Activated CD4-positive, alpha-beta T cell treated with anti-CD3 and anti-CD28 coated beads, Interleukin-2, amount 10 ng/mL, durations not matched to agents 7 days and 5 days (primary cell): ENCODE measurements around the gene C7orf25. TPM values are rescaled to one million over a fixed set of nuclear protein-coding genes. Genes with fewer than 3 reads are reported as not detected.

ENCODE experiments used
- CTCF ChIA-PET: fragments of 350-600 bp; sonication (Branson Sonifier 250); formaldehyde crosslinking; loops from one replicate; lab custom pipeline; 2021; ENCODE audit warnings: antibody characterized with exemption; lab: Charles Lee
- POLR2A ChIA-PET: fragments of 350-600 bp; sonication (Branson Sonifier 250); formaldehyde crosslinking; loops from one replicate; lab custom pipeline; 2021; ENCODE audit warnings: antibody characterized with exemption; lab: Charles Lee
- DNase-seq: peaks from one replicate; pipeline ENCODE4 v3.0.0-alpha.2; 2020
- H3K27ac Mint-ChIP-seq: one replicate; pipeline ENCODE4 v1.8.0; 2021; ENCODE audit warnings: mild to moderate bottlenecking, moderate library complexity, mixed read lengths
- H3K27me3 Mint-ChIP-seq: one replicate; pipeline ENCODE4 v1.8.0; 2021; ENCODE audit warnings: mixed read lengths
- H3K36me3 Mint-ChIP-seq: one replicate; pipeline ENCODE4 v1.8.0; 2021; ENCODE audit warnings: low read depth, mixed read lengths
- H3K4me1 Mint-ChIP-seq: one replicate; pipeline ENCODE4 v1.8.0; 2021; ENCODE audit warnings: mixed read lengths
- H3K4me3 Mint-ChIP-seq: one replicate; pipeline ENCODE4 v1.8.0; 2021; ENCODE audit warnings: mild to moderate bottlenecking, moderate library complexity, mixed read lengths
- H3K9me3 Mint-ChIP-seq: one replicate; pipeline ENCODE4 v1.8.0; 2021; ENCODE audit warnings: mixed read lengths
- total RNA-seq, 2 experiments: library from RNA; stranded (reverse); gene quantifications; one replicate each; pipeline ENCODE4 v1.2.3, GENCODE V29; 2021

Gene C7orf25
- total RNA-seq, 2 experiments from 2014 or later, result 3.0 to 5.1 TPM

- Mint-ChIP-seq H3K27ac (peak overlapping the region; percentile 57), H3K4me1 (peaks cover 51% of the 10 kb centered on the region)
- CTCF ChIA-PET, result interaction anchor here (0.6 to 0.7 kb wide), 2 partner anchors 8 to 651 kb away, joined by 3 read pairs; no protein-coding TSS in a partner anchor
Observed at GRCh38 chr7:42924223-42924838, 12.5 kb upstream of the C7orf25 start.

GRCh38 chr7:42922017-42922753 is 10.3 kb upstream of the C7orf25 start:
- Mint-ChIP-seq H3K27me3 (no peaks in the 10 kb centered on the region), H3K27ac (no peak overlapping the region), H3K4me3 (no peak overlapping the region), H3K4me1 (peaks cover 31% of the 10 kb centered on the region), H3K9me3 (no peaks in the 10 kb centered on the region), H3K36me3 (peaks cover 69% of the 10 kb centered on the region)
- ChIA-PET CTCF (no interaction called here), POLR2A (no interaction called here)
- no peak for DNase-seq

More at GRCh38 chr7:42924223-42924838, 12.5 kb upstream of the C7orf25 start:
- DNase-seq, result no peak
- Mint-ChIP-seq H3K36me3 (peaks cover 64% of the 10 kb centered on the region), H3K27me3 (no peaks in the 10 kb centered on the region), H3K4me3 (no peak overlapping the region), H3K9me3 (no peaks in the 10 kb centered on the region)
- POLR2A ChIA-PET, result interaction anchor here (1.2 kb wide), 1 partner anchor 8 kb away, joined by 11 read pairs; no protein-coding TSS in a partner anchor

GRCh38 chr7:42915356-42915755 is 3.5 kb upstream of the C7orf25 start:
- peaks cover 61% of the 10 kb centered on the region for H3K36me3 Mint-ChIP-seq
- H3K4me1 Mint-ChIP-seq, result peaks cover 59% of the 10 kb centered on the region
- H3K27me3 Mint-ChIP-seq, result no peaks in the 10 kb centered on the region
- DNase-seq, result no peak
- H3K27ac Mint-ChIP-seq, result no peak overlapping the region
- H3K4me3 Mint-ChIP-seq, result no peak overlapping the region
- CTCF ChIA-PET, result interaction anchor here (1.4 kb wide), 1 partner anchor 26 kb away, joined by 3 read pairs; no protein-coding TSS in a partner anchor
- POLR2A ChIA-PET, result no interaction called here
- H3K9me3 Mint-ChIP-seq, result no peaks in the 10 kb centered on the region

GRCh38 chr7:42914421-42915045 is 2.7 kb upstream of the C7orf25 start:
- Mint-ChIP-seq H3K27me3 (no peaks in the 10 kb centered on the region), H3K4me3 (no peak overlapping the region), H3K9me3 (no peaks in the 10 kb centered on the region), H3K36me3 (peaks cover 61% of the 10 kb centered on the region), H3K27ac (peak overlapping the region; percentile 90), H3K4me1 (peaks cover 62% of the 10 kb centered on the region)
- ChIA-PET POLR2A (no interaction called here), CTCF (interaction anchor here (1.4 kb wide), 1 partner anchor 26 kb away, joined by 3 read pairs; no protein-coding TSS in a partner anchor)
- no peak for DNase-seq

GRCh38 chr7:42914009-42914408 is 2.1 kb upstream of the C7orf25 start:
- ChIA-PET CTCF (no interaction called here), POLR2A (interaction anchor here (0.6 kb wide), 1 partner anchor 18 kb away, joined by 3 read pairs; the partner anchor contains the start of genes MRPL32 and PSMA2)
- DNase-seq, result no peak
- H3K4me3 Mint-ChIP-seq, result no peak overlapping the region
- H3K36me3 Mint-ChIP-seq, result peaks cover 58% of the 10 kb centered on the region
- H3K9me3 Mint-ChIP-seq, result no peaks in the 10 kb centered on the region
- no peaks in the 10 kb centered on the region for H3K27me3 Mint-ChIP-seq
- peak overlapping the region; percentile 90 for H3K27ac Mint-ChIP-seq
- H3K4me1 Mint-ChIP-seq, result peaks cover 62% of the 10 kb centered on the region

- no peaks in the 10 kb centered on the region for H3K27me3 Mint-ChIP-seq
- ChIA-PET POLR2A (interaction anchor here (0.6 kb wide), 1 partner anchor 18 kb away, joined by 3 read pairs; the partner anchor contains the start of genes MRPL32 and PSMA2), CTCF (no interaction called here)
- peak overlapping the region; percentile 35 for H3K4me3 Mint-ChIP-seq
- H3K27ac Mint-ChIP-seq, result peak overlapping the region; percentile 90
- peak; percentile 8 for DNase-seq
- peaks cover 55% of the 10 kb centered on the region for H3K36me3 Mint-ChIP-seq
- no peaks in the 10 kb centered on the region for H3K9me3 Mint-ChIP-seq
- H3K4me1 Mint-ChIP-seq, result peaks cover 62% of the 10 kb centered on the region
Observed at GRCh38 chr7:42913591-42913990, 1.7 kb upstream of the C7orf25 start.

- H3K9me3 Mint-ChIP-seq, result no peaks in the 10 kb centered on the region
- peak overlapping the region; percentile 96 for H3K4me3 Mint-ChIP-seq
- H3K36me3 Mint-ChIP-seq, result peaks cover 34% of the 10 kb centered on the region
- H3K27ac Mint-ChIP-seq, result no peak overlapping the region
- no peaks in the 10 kb centered on the region for H3K27me3 Mint-ChIP-seq
- no peak for DNase-seq
- H3K4me1 Mint-ChIP-seq, result peaks cover 56% of the 10 kb centered on the region
- CTCF ChIA-PET, result interaction anchor here (0.8 kb wide), 1 partner anchor 33 kb away, joined by 3 read pairs; no protein-coding TSS in a partner anchor
- POLR2A ChIA-PET, result interaction anchor here (0.7 kb wide), 1 partner anchor 417 kb away, joined by 4 read pairs; no protein-coding TSS in a partner anchor
Observed at GRCh38 chr7:42910306-42910705, 1.6 kb downstream of the C7orf25 start.

DNA sequence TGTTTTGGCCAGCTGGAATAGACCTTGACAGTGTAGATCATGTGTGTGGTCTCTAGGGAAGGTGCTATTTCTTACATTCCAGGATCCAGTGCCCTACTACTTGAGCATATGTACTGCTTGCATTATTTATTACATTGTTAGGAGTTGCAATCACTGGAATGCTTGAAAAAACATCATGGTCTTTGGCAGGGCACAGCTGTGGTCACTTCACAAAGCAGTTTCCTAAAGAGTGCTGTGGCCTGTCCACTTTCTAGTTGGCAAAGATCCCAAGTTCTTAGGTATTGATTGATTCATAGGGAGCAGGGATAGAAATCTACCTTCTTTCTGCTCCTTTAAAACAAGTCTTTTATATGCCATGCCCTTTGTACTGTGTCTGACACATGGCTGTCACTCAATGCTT is 4.6 kb downstream of the C7orf25 start:
- H3K4me3 Mint-ChIP-seq, result no peak overlapping the region
- peaks cover 18% of the 10 kb centered on the region for H3K36me3 Mint-ChIP-seq
- no peak for DNase-seq
- no peaks in the 10 kb centered on the region for H3K9me3 Mint-ChIP-seq
- CTCF ChIA-PET, result no interaction called here
- H3K27ac Mint-ChIP-seq, result no peak overlapping the region
- POLR2A ChIA-PET, result no interaction called here
- peaks cover 26% of the 10 kb centered on the region for H3K4me1 Mint-ChIP-seq
- H3K27me3 Mint-ChIP-seq, result peaks cover 3% of the 10 kb centered on the region

DNA sequence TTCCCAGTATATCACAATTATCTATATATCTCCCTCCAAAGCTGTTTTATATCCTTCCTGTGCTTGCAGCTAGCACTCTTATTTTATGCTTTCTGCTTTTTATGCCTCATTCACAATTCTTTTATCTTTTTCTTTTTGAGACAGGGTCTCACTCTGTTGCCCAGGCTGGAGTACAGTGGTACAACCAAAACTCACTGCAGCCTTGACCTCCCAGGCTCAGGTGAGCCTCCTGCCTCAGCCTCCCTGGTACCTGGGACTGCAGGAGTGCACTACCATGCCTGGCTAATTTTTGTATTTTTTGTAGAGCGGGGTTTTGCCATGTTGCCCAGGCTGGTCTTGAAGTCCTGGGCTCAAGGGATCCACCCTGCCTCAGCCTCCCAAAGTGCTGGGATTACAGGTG is 5.7 kb downstream of the C7orf25 start:
- Mint-ChIP-seq H3K4me3 (no peak overlapping the region), H3K27me3 (peaks cover 7% of the 10 kb centered on the region), H3K4me1 (peaks cover 18% of the 10 kb centered on the region), H3K27ac (no peak overlapping the region), H3K36me3 (peaks cover 16% of the 10 kb centered on the region), H3K9me3 (no peaks in the 10 kb centered on the region)
- POLR2A ChIA-PET, result no interaction called here
- CTCF ChIA-PET, result interaction anchor here (0.6 kb wide), 1 partner anchor 8 kb away, joined by 3 read pairs; no protein-coding TSS in a partner anchor
- DNase-seq, result no peak

DNA sequence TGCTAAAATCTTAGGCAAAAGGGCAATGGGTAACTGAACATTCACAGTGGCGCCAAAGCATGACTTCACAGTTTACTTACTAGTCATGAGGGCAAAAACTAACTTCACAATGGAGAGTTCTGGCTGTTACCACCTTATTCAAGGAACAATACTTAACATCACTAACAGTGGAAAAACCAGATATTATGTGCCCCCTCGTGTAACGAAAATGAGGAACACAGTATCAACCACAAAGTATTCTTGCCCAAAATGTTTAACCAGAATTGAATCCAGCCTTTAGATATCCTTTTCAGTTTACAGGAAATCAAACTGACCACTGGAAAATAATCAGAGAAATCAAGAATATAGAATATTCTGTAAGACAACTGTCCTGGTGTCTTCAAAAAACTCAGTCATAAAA is 9.5 kb downstream of the C7orf25 start:
- H3K4me3 Mint-ChIP-seq, result no peak overlapping the region
- H3K36me3 Mint-ChIP-seq, result no peaks in the 10 kb centered on the region
- H3K27me3 Mint-ChIP-seq, result peaks cover 9% of the 10 kb centered on the region
- CTCF ChIA-PET, result no interaction called here
- H3K4me1 Mint-ChIP-seq, result no peaks in the 10 kb centered on the region
- no peaks in the 10 kb centered on the region for H3K9me3 Mint-ChIP-seq
- POLR2A ChIA-PET, result no interaction called here
- H3K27ac Mint-ChIP-seq, result no peak overlapping the region
- no peak for DNase-seq

- H3K9me3 Mint-ChIP-seq, result no peaks in the 10 kb centered on the region
- CTCF ChIA-PET, result interaction anchor here (0.7 kb wide), 1 partner anchor 251 kb away, joined by 3 read pairs; no protein-coding TSS in a partner anchor
Observed at GRCh38 chr7:42900842-42901241, 11.0 kb downstream of the C7orf25 start.

GRCh38 chr7:42893346-42894240 is 18.3 kb downstream of the C7orf25 start:
- ChIA-PET CTCF (no interaction called here), POLR2A (no interaction called here)
- Mint-ChIP-seq H3K4me1 (peaks cover 7% of the 10 kb centered on the region), H3K9me3 (peaks cover 6% of the 10 kb centered on the region), H3K4me3 (no peak overlapping the region), H3K36me3 (no peaks in the 10 kb centered on the region), H3K27me3 (peaks cover 13% of the 10 kb centered on the region), H3K27ac (no peak overlapping the region)
- DNase-seq, result no peak

More at GRCh38 chr7:42900842-42901241, 11.0 kb downstream of the C7orf25 start:
- Mint-ChIP-seq H3K4me1 (no peaks in the 10 kb centered on the region), H3K4me3 (no peak overlapping the region), H3K27me3 (peaks cover 20% of the 10 kb centered on the region), H3K36me3 (no peaks in the 10 kb centered on the region), H3K27ac (no peak overlapping the region)
- POLR2A ChIA-PET, result no interaction called here
- DNase-seq, result no peak
